Limb (tissue), 2 donors: ENCODE results near the gene RAC3.

ENCODE experiments used
- DNase-seq, 2 donors: peaks; one replicate each; pipeline ENCODE4 v3.0.0-alpha.2; 2016; ENCODE audit errors: extremely low spot score in 2 of 2

Gene RAC3

DNA sequence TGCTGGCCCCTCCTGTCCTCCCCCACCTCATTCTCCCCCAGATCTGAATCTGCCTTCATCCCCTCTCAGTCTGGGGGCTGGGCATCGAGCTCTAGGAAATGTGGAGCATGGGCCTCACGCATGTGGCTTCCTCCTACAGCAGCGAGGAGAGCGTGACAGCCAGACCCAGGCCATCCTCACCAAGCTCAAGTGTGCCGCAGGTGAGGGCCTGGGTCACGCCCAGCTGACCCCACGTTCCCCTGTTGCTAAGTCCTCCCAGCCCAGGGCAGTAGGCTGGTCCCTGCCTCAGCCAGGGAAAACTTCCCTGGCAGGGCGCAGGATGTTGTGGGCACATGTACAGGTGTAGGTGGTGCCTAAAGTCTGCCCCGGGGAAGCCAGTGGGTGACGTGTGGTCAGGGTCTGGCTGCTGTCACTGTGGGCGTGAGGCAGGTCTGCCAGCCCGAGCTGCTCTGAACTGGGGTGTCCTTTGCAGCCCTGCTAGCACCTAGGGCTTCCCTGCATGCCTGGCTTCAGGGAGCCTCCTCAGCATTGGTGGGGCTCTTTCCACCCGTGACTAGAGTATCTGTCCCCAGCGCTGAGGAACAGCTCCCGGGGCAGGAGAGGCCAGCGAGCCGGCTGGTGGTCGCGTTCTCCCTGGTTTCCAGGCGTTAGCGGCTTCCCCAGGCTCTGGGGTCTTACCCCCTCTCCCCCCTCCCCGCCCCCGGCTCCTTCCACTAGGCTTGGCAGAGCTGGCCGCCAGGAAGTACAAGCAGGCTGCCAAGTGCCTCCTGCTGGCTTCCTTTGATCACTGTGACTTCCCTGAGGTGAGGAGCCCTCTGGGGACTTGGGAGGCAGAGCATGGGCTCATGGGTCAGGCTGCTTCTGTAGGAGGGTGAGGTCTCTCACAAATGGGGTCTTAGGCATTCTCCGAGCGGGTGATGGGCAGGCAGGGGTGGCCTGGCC is 23.8 kb downstream of the RAC3 start:
- no peak for DNase-seq

DNA sequence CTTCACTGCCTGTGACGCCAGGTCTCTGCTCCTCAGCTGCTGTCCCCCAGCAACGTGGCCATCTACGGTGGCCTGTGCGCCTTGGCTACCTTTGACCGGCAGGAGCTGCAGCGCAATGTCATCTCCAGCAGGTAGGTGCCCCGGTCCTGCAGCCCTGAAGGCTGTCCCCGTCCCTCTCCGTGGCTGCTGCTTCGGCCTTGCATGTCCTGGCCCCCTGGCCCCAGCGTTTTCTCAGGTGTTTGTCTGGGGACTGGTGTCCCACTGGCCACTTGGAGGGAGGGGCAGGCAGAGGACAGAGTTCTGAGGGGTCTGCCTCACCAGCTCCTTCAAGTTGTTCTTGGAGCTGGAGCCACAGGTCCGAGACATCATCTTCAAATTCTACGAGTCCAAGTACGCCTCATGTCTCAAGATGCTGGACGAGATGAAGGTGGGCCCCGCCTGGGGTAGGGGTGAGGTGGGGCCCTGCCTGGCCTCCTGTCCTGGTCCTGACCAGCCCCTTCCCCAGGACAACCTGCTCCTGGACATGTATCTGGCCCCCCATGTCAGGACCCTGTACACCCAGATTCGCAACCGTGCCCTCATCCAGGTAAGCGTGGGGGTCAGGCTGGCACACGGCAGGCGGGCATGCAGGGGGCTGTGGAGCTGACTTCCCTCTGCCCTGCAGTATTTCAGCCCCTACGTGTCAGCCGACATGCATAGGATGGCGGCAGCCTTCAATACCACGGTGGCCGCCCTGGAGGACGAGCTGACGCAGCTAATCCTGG is 24.7 kb downstream of the RAC3 start:
- DNase-seq: no peak

DNA sequence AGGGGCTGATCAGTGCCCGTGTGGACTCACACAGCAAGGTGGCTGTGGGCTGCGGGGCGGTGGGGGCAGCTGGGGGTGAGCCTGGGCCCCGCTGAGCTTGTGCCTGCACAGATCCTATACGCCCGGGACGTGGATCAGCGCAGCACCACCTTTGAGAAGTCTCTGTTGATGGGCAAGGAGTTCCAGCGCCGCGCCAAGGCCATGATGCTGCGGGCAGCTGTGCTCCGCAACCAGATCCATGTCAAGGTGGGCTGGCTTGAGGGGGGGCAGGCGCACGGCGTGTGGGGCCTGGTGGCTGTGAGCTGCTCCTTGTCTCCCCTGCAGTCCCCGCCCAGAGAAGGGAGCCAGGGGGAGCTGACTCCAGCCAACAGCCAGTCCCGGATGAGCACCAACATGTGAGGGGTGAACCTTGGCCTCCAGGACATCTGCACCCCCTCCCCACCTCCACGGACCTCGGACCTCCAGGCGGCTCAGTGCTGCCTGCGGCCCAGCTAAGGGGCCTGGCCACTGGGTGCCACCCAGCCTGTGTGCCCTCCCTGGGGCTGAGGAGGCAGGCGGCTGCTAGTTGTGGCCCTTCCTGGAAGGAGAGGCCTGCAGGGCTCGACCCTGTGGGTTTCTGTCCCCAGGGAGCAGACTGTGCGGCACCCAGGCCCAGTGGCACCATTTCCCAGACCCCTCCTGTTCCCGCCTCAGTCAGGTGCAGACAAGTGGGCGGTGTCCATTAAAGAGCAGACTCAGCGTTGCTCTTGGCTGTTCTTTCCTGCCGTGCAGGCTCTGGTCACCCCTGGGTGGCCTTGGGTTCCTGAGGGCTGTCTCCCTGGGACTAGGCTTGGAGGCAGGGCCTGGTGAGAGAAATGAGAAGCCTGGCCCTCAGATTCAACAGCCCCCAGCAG is 25.5 kb downstream of the RAC3 start:
- DNase-seq: no peak

DNA sequence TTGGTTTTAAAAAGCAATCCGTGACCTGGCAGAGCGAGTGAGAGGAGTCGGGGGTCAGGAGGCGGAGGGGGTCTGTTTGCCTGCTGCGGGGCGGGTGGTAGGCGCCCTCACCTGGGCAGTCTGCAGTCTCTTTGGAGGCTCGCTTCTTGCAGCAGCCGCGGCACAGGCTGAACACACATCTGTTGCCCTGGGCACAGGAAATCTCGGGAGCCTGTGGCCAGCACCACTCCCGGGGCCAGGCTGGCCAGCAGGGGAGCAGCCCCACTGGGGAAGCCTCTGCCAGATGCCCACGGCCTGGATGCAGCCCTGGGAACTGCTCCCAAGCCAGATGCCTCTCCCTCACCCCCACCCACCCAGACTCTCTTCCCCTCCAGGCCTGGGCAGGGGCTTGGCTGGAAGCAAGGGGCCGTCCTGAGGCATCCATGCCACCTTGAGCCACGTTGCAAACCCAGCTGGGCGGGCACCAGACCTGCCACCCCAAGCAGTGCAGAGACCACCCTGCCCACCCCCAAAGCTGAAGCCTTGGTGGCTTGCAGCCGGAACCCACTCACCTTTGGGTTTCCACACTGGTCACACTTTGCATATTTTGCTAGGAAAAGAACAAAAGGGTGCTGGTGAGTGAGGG is 26.9 kb downstream of the RAC3 start:
- no peak for DNase-seq

DNA sequence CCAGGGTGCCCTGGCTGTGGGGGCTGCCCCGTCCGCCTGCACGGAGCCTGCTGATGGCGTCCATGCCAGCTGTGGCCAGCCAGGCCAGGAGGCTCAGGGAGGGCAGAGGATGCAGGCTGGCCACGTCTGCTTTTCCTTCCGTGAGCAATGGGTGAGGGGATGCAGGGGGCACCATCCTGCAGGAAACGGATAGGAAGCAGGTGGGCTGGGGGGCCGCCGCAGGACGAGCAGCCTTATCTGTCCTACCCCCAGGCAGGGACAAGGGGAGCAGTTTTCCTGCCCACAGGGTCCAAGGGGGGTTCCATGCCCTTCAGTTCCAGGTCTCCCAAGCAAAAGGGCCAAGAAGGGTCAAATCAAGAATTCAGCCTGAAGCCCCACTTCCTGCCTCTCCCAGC is 27.4 kb downstream of the RAC3 start:
- DNase-seq: no peak

DNA sequence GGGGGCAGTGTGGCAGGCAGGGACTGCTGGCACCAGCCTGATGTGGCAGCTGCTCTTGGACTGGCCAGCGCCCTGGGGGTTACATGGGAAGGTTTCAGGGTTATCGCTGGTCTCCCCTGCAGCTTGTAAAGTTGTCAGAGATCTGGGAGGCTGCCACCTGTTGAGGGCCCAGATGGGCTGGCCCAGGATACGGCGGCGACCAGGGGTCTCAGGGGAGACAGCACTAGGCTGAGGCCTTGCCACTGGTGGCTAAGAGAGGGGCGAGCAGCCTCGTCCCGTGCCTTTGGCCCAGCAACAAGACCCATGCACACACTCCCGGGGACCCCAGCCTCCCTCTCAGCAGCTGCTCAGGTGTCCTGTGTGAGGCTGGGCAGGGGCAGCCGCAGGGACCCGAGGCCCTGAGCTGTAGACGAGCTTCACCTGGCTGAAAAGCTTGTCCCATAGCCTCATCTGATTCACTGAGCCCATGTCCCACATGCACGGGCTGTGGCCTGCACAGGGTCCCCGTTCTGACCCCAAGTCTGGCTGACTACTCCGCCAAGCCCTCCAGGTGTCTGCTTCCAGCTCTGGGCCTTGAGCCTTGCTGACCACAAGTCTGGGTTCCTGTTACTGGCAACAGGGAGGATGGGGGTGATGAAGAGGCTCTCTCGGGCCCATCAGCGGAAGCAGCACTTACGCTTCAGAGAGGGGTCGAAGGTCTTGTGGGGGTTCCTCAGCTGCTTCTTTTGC is 28.0 kb downstream of the RAC3 start:
- no peak for DNase-seq

DNA sequence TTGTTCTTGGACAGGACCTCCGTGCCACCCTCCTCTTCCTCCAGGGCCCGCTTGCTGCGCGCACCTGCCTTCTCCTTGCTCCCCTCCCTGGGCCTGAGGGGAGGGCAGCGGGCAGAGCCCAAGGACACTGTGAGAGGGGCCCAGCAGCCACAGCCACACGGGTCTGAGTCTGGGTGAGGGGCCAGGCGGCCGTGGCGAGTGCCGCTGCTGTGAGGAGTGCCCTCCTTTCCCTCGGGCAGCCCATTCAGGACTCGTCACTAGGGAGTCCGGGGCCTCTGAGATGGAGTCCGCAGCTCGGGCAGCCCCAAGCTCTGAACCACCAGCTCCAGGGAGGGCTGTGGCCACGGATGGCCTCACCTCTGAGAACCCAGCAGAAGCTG is 28.5 kb downstream of the RAC3 start:
- no peak for DNase-seq

DNA sequence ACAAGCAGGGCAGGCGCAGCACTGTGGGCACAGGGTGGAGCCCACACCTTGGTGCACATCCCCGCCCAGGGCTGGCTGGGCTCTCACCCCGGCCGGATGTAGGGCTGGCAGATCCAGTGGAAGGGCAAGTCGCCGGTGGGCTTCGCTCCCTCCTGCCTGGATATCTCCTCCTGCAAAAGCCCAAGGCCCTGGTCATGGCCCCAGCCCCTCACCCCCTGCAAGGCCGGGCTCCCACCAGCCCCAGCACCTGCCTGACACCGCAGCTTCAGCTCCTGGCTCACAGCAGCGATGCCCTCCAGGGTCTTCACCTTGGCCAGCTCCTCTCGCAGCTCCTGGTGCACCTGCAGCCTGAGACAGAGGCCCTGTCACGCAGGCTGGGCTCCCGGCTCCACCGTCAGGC is 29.1 kb downstream of the RAC3 start:
- DNase-seq: no peak

DNA sequence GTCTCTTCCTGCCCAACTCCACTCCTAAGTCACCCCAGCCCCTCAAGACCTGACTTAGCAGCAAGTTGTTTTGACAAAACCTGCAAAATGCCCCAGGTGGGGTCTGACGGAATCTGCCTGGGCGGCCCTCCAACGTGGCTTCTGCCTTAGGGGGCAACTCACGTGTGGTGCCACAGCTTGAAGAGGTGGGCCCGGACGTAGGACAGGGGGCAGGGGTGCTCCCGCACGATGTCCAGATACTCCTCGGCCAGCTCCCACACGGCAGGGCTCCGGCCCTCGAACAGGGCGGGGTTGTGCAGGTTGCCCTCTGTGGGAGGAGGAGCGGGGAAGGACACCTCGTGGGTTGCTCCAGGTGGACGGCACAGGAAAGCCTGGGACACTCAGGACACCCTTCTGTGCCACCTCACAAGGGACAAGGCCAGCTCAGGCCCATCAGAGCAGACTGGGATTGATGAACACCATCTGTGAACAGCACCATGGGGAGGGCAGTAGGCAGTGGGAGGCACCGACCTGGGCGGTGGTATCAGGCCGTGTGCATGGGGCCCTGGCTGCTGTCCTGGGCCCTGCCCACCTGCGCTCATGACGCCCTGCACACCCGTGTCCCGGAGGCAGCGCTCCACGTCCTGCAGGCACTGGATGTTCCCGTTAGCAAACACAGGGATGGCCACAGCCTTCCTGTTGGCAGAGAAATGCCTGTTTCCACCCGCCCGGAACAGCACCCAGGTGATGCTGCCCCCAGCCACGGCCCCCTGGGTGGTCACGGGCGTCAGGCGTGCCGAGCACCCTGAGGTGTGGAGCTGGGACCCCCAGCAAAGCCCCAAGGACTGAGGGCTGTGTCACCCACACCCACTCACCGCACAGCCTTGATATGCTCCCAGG is 29.8 kb downstream of the RAC3 start:
- DNase-seq: no peak

DNA sequence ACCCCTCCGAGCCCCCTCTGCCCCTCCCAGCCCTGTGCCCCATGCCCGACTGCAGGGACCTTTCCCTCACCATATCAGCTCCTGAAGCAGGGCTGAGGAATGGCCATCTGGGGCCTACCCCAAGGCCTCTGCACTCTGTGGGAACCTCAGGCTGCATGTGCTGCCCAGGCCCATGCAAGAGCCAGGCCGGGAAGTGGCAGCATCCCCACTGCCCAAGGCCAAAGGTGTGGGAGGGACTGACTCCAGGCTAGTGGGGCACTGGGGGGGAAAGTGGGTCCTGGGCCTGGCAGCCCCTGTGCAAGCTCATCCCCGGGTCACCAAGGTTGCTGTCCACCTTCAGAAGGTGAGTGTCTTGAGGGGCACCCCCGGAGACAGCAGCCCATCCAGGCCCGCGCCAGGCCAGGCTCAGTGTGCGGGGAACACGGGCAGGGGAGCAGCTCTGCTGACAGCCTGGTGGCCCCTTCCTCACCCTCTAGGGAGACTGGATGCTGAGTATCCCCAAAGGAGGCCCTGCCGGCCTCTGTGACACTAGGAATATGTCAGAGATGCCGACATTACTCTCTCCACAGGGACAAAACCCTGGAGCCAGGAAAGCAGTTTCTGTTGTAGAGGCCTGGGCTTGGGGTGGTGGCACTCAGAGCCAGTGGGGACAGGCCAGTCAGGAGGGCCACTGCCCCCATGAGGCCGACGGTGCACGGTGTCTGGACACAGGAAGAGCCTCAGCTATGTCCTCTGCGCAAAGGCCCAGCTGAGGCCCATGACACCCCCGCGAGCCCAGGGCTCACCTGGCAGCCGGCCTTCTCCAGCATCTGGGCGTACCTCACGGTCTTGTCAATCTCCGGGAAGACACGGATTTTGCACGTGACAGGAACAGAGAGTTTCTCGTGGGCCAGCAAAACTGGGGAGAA is 30.9 kb downstream of the RAC3 start:
- DNase-seq: no peak

DNA sequence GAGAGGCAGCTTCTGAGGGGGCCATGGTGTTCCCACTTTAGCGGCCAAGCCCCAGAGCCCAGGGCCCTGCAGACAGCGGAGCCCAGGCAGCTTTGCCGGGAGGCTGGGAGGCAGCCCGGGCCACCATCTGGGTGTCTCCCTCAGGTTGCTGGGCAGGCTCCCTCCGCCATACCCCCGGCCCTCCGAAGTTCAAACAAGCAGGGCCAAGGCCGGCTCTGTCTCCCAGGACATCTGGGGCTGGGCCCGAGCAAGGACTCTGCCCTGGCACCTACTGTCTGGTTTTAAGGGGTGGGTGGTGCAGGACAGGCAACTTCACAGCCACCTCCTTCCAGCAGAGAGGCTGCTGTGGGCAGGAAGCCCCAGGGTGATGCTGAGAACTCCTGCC is 31.5 kb downstream of the RAC3 start:
- no peak for DNase-seq

DNA sequence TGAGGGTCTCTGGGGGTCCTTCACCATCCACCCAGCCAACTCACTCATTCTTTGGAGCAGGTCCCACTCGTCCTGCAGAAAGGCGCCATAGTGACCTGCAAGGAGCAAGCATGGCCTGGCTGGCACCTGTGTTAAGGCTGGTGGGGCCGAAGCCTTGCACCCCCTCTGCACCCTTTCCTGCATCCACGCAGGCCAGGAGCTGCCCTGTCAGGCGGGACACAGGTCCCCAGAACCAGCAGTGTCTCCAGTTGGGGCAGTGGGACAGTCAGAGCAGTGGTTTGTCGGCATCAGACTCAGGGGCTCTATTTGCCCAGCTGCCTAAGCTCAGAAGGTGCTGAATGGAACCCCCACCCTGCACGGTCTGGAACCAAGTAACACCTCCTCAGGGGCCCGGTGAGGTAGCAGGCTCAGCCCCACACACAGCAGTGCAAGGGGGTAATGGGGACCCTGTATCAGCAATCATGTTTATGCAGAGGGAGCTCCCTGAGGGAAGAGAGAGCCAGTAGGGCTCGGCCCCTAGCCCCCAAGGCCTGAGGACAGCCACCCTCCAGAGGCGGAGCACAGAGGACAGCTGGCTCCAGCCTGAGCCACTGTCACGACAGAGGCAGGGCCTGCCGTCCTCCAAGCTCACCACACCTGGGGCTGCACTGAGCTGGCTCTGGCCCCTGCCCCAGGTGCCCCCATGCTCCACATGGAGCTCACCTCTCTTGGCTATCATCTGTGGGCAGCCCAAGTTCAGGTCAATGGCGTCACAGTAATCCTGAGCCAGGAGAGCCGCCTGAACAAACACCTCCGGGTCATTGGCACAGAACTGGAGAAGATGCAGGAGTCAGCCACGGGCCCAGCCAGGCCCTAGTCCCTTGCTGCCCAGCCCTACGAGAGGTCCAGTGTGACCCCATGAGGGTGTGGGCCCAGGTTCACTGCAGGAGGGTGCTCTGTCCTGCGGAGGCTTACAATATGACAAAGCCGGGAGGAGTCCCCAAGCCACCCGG is 32.2 kb downstream of the RAC3 start:
- DNase-seq: no peak

DNA sequence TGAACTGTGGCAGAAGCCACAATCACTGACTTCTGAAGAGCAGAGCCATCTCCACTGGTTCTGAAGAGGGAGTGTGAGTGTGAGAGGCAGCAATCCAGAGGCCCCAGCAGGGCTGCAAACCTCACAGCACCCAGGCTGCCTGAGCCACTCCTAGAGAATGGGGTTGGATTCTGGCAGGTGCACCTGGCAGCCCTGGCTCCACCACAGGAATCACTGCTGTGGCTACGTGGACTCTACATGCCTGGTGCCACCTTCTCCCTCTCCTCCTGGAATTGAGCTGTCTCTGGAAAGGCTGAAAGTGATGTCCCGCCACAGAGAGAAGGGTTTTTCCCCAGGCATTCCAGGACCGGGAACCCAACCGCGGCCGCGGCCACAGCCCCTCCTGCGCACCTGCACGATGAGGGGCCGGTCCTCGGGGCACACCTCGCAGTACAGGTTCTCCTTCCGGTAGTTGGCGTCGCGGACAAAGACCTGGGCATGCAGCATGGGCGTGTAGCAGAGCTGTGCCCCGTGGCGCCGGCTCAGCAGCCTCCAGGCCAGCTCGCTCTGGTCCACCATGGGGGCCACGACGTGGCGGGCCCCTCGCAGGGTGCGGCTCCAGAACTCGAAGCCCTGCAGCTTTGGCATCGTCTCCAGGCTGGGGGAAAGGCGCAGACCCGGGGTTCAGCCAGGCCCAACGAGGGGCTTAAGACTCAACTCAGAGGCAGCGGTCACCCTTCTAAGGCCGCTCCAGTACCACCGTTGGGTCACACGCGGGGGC is 33.1 kb downstream of the RAC3 start:
- DNase-seq: no peak

DNA sequence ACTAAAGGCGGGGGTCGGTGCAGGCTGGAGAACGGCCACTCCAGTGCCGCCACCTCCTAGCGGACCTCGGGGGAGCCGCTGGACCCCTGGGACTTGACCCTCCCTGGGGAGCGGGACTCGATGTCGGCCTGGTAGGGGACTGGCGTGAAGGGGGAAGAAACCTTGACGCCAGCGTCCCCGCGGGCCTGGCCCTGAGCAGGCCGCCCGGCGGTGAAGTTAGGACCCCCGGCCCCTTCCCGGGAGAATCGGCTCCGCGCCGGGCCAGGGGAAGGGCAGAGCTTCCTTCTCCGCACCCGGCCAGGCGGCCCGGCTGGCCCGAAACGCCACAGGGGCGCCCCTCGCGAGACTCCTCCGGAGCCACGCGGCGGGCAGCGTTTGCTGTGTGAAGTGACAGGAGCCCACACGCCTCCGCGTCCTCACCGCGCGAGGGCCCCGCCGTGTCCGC is 33.7 kb downstream of the RAC3 start:
- no peak for DNase-seq

DNA sequence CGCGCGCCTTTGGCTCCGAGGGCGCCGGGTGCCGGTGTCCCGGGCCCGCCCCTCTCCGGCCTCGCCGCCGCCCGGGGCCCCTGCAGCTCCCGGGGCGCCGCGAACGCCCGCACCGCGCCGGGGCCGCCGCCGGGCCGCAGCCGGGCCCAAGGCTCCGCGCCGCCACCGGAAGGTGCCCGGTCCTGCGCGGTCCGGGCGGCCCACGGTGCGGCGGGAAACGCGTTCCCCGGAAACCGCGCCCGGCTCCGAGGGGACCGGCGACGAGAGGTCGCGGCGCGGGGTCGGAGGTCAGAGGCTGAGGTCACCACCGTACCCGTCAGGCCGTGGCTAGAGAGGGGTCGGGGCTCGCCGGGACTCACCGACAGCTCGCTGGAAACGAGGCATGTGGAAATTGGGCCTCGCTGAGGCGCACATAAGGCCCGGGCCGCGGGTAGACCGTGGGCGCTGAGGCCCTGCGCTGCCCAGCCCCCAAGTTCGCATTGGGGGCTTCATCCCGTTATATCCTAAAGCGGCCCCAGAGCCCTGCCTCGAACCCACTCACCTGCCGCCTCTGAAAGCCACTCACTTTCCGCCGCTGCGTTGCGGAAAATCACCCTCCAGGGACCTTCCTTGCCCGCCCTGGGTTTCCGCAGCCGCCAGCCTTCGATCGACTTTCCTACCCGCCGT is 34.3 kb downstream of the RAC3 start, which contains the start of gene DUS1L:
DUS1L (minus strand) TSS at position 167 of the 666 bp plus-strand sequence. CDS start 745 bp downstream, outside the sequence.
- peak; percentile 13 to 83 for DNase-seq

DNA sequence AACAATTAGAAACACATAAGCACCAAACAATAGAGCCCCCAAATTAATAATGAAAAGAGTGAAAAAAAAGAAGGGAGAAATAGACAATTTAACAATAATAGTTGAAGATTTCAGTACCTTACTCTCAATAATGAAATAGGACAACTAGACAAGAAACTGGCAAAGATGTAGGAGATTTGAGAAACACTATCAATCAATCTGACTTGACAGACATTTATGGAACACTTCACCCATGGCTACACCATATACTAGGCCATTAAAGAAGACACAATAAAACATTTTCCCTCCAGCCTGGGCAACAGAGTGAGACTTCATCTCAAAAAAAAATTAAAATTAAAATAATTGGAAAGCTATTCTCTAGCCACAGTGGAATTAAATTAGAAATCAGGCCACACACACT is 39.1 kb downstream of the RAC3 start:
- DNase-seq: no peak
